Posterior cingulate gyrus (tissue), 11 donors: ENCODE data around the gene STAC3.

Experiments
- DNase-seq, 10 donors: peaks; one replicate each; pipeline versions ENCODE4 v3.0.0 to v3.0.0-alpha.2; 2020 to 2021; ENCODE audit warnings: mixed read lengths in 3 of 10
- intact Hi-C: fragments of 100-400 bp; cut with DNase I; formaldehyde crosslinking; loops from one replicate; pipeline ENCODE4 v1.15.1; 2023

Gene STAC3

GRCh38 chr12:57213763-57214397, 37.1 kb downstream of the STAC3 start:
- intact Hi-C loops: loop anchor here (1.0 kb wide), 2 partner anchors 25 to 29 kb away; no protein-coding TSS in a partner anchor
- no peak for DNase-seq

GRCh38 chr12:57213058-57213715, 37.8 kb downstream of the STAC3 start:
- intact Hi-C loops: loop anchor here (1.0 kb wide), 2 partner anchors 26 to 30 kb away; no protein-coding TSS in a partner anchor
- DNase-seq: peak; percentile 84 to 98 (median 89)

- no peak for DNase-seq
- intact Hi-C loops: loop anchor here (1.0 kb wide), 2 partner anchors 27 to 31 kb away; no protein-coding TSS in a partner anchor
Observed at GRCh38 chr12:57212701-57213057, 38.3 kb downstream of the STAC3 start.

- intact Hi-C loops: no loop called here
Observed at GRCh38 chr12:57211791-57212700, 38.9 kb downstream of the STAC3 start.

GRCh38 chr12:57210926-57211692, 39.9 kb downstream of the STAC3 start:
- intact Hi-C loops: no loop called here
- DNase-seq: no peak

More at GRCh38 chr12:57211791-57212700, 38.9 kb downstream of the STAC3 start:
- DNase-seq: no peak

- DNase-seq: no peak
- intact Hi-C loops: no loop called here
Observed at GRCh38 chr12:57210461-57210860, 40.5 kb downstream of the STAC3 start.

GRCh38 chr12:57209916-57210315, 41.1 kb downstream of the STAC3 start:
- no peak for DNase-seq
- intact Hi-C loops: no loop called here

- intact Hi-C loops: no loop called here
- DNase-seq: peak in 9 of 10 donors; percentile 54 to 95 (median 74)
Observed at GRCh38 chr12:57208631-57209282, 42.2 kb downstream of the STAC3 start.

GRCh38 chr12:57207731-57208630, 43.0 kb downstream of the STAC3 start:
- intact Hi-C loops: no loop called here
- DNase-seq: no peak

- no peak for DNase-seq
Observed at GRCh38 chr12:57205931-57206330, 45.1 kb downstream of the STAC3 start.

GRCh38 chr12:57205186-57205585, 45.8 kb downstream of the STAC3 start:
- no peak for DNase-seq
- intact Hi-C loops: no loop called here

More at GRCh38 chr12:57205931-57206330, 45.1 kb downstream of the STAC3 start:
- intact Hi-C loops: no loop called here

- intact Hi-C loops: no loop called here
- no peak for DNase-seq
Observed at GRCh38 chr12:57204454-57204853, 46.5 kb downstream of the STAC3 start.

GRCh38 chr12:57203791-57204190, 47.2 kb downstream of the STAC3 start:
- intact Hi-C loops: no loop called here
- DNase-seq: no peak

GRCh38 chr12:57203201-57203600, 47.8 kb downstream of the STAC3 start:
- intact Hi-C loops: no loop called here

GRCh38 chr12:57202321-57202720, 48.7 kb downstream of the STAC3 start:
- DNase-seq: no peak
- intact Hi-C loops: no loop called here

More at GRCh38 chr12:57203201-57203600, 47.8 kb downstream of the STAC3 start:
- no peak for DNase-seq

GRCh38 chr12:57201631-57202030, 49.4 kb downstream of the STAC3 start:
- intact Hi-C loops: no loop called here
- DNase-seq: no peak

- DNase-seq: no peak
- intact Hi-C loops: no loop called here
Observed at GRCh38 chr12:57201219-57201618, 49.8 kb downstream of the STAC3 start.

GRCh38 chr12:57200497-57200896, 50.5 kb downstream of the STAC3 start:
- intact Hi-C loops: no loop called here
- no peak for DNase-seq

GRCh38 chr12:57199191-57199590, 51.8 kb downstream of the STAC3 start:
- intact Hi-C loops: no loop called here
- no peak for DNase-seq
